ENCODE results near the gene FOXL2. TPM values are rescaled to one million over a fixed set of nuclear protein-coding genes. Genes with fewer than 3 reads are reported as not detected.

FOXL2 gene
- total RNA-seq (2021; ENCODE audit: unreplicated experiment) (12.7 TPM), Bru-seq, nascent RNA (percentile 59 among the genes with signal in this experiment), BruChase-seq, experiment 1, labeled RNA remaining after a 2-hour chase (percentile 88 among the genes with signal in this experiment), BruChase-seq, experiment 2, labeled RNA remaining after a 6-hour chase (percentile 64 among the genes with signal in this experiment)
- 12.0 TPM for polyA plus RNA-seq (2012; ENCODE audit: insufficient read length)
- long read RNA-seq, transcript FOXL2-201 (1 exons, 2,917 nt), result major isoform, 33 of 33 reads
- long read RNA-seq, partial matches to known transcripts, result 0 of 33 reads
- long read RNA-seq, other reads (novel, unspliced or antisense), result 0 of 33 reads

GRCh38 chr3:138946663-138947494 lies at the start of gene FOXL2, which contains the start of gene FOXL2NB:
FOXL2 (minus strand) TSS chr3:138947137; CDS start chr3:138946722, 415 bp downstream.
FOXL2NB (plus strand) TSS chr3:138947217; CDS start chr3:138947365, 148 bp downstream.
- H3K4me3 ChIP-seq (ENCODE audit: low read depth in 2 of 2, low read length in 2 of 2), result peak within 1 kb of the TSS; percentile 62 to 69
- intact Hi-C loops (cut with micrococcal nuclease; ENCODE audit: unreplicated experiment) (no loop called here), in situ Hi-C loops (cut with HindIII; ENCODE audit: low pct_unique_long_range_greater_than_20kb, low sequenced_read_pairs) (no loop called here)
- POLR2A ChIA-PET, result interaction anchor here (0.6 kb wide), 2 partner anchors 30 to 34 kb away, joined by 3 to 4 read pairs; no protein-coding TSS in a partner anchor
- H3K27me3 ChIP-seq (ENCODE audit: control insufficient read depth, insufficient read depth, low read length), result no peaks in the 10 kb centered on the region; the same call in 1 of the 2 replicates
- CTCF ChIA-PET, result interaction anchor here (0.7 to 2.2 kb wide), 3 partner anchors 11 to 472 kb away, joined by 3 to 18 read pairs (median 4); no protein-coding TSS in a partner anchor
- H3K4me1 ChIP-seq (ENCODE audit: control insufficient read depth, insufficient read depth, low read length), result peaks cover 45% of the 10 kb centered on the region
- peak within 1 kb of the TSS; percentile 69 for H3K27ac ChIP-seq (ENCODE audit: low read length)
- no peak for DNase-seq (ENCODE audit: low read depth, low spot score)
- H3K9me3 ChIP-seq (ENCODE audit: control insufficient read depth, insufficient read depth, low read depth, low read length), result no peaks in the 10 kb centered on the region
- TF ChIP-seq POLR2AphosphoS5 (IDR thresholded peaks at IDR 0.05; ENCODE audit: low read depth, low read length), result peak; percentile 43; the same call in 1 of the 2 replicates
- TF ChIP-seq TCF7L2 (IDR thresholded peaks at IDR 0.05; ENCODE audit: low read depth, low read length), result no peak
- TF ChIP-seq SIN3A (IDR thresholded peaks at IDR 0.05; ENCODE audit: borderline replicate concordance, insufficient read depth, low read depth, low read length), result no peak
- ATAC-seq, result peak; percentile 75
- no peaks in the 10 kb centered on the region for H3K36me3 ChIP-seq (ENCODE audit: control insufficient read depth, insufficient read depth, low read length)
- BruUV-seq (replicated peaks), result no TSS peak

- no TSS peak for BruUV-seq (replicated peaks)
- DNase-seq (ENCODE audit: low read depth, low spot score) (no peak), ATAC-seq (no peak)
- Histone ChIP-seq H3K4me3 (ENCODE audit: low read depth in 2 of 2, low read length in 2 of 2) (no peak overlapping the region), H3K36me3 (ENCODE audit: control insufficient read depth, insufficient read depth, low read length) (no peaks in the 10 kb centered on the region), H3K4me1 (ENCODE audit: control insufficient read depth, insufficient read depth, low read length) (no peaks in the 10 kb centered on the region), H3K9me3 (ENCODE audit: control insufficient read depth, insufficient read depth, low read depth, low read length) (peaks cover 7% of the 10 kb centered on the region; the same call in 1 of the 2 replicates), H3K27me3 (ENCODE audit: control insufficient read depth, insufficient read depth, low read length) (peaks cover 18% of the 10 kb centered on the region), H3K27ac (ENCODE audit: low read length) (no peak overlapping the region)
- ChIA-PET POLR2A (interaction anchor here (0.6 kb wide), 1 partner anchor 436 kb away, joined by 3 read pairs; no protein-coding TSS in a partner anchor), CTCF (no interaction called here)
- in situ Hi-C loops (cut with HindIII; ENCODE audit: low pct_unique_long_range_greater_than_20kb, low sequenced_read_pairs), result no loop called here
- intact Hi-C loops (cut with micrococcal nuclease; ENCODE audit: unreplicated experiment), result no loop called here
- TF ChIP-seq REST (IDR thresholded peaks at IDR 0.05; ENCODE audit: insufficient read depth in 1 of 2, low read depth in 2 of 2, low read length in 1 of 2), result no peak
- TF ChIP-seq TCF7L2 (IDR thresholded peaks at IDR 0.05; ENCODE audit: low read depth, low read length), result no peak
- no peak for TF ChIP-seq CTCF (IDR thresholded peaks at IDR 0.05)
- TF ChIP-seq SIN3A (IDR thresholded peaks at IDR 0.05; ENCODE audit: borderline replicate concordance, insufficient read depth, low read depth, low read length), result no peak
- TF ChIP-seq POLR2AphosphoS5 (IDR thresholded peaks at IDR 0.05; ENCODE audit: low read depth, low read length), result no peak
Measured at GRCh38 chr3:138995706-138996105, 48.8 kb upstream of the FOXL2 start.

Measured in Panc1 (cell line).